Measurements from ENCODE around the gene NUP214.
"Not testable (repeated sequence)": the region's sequence is repeated elsewhere in the genome, so short reads cannot be mapped to it uniquely, and the experiment has no call there.

NUP214 gene

DNA sequence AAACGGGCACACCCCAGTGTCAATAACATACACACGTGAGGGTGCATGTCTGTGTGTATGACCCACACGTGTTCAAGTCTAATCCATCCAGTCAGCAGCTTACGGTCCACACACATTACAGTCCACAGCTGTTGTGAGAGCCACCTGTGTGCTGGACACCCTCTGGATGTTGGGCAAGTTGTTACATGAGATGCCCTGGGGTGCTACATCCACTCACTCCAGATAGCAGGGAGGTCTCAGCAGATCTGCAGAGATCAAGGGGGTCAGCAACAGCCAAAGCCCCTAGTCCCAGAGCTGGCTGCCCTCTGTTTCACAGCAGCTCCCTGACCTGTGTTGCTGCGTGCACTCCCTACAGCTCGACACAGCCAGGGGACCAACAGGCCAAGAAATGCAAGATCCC, 33.4 kb upstream of the NUP214 start:
- H3K4me3 Mint-ChIP-seq, result no peak overlapping the region
- ATAC-seq (ENCODE audit: low read depth) (no peak), DNase-seq (ENCODE audit: low spot score in 2 of 2) (no peak)
- no peaks in the 10 kb centered on the region for H3K9me3 Mint-ChIP-seq
- no peak overlapping the region for H3K27ac Mint-ChIP-seq
- H3K27me3 Mint-ChIP-seq, result peaks cover 17% of the 10 kb centered on the region
- no peaks in the 10 kb centered on the region for H3K36me3 Mint-ChIP-seq
- peaks cover 3% of the 10 kb centered on the region for H3K4me1 Mint-ChIP-seq

- H3K9me3 Mint-ChIP-seq, result no peaks in the 10 kb centered on the region
- H3K27me3 Mint-ChIP-seq, result peaks cover 21% of the 10 kb centered on the region
- H3K36me3 Mint-ChIP-seq, result no peaks in the 10 kb centered on the region
- DNase-seq (ENCODE audit: low spot score in 2 of 2) (no peak), ATAC-seq (ENCODE audit: low read depth) (no peak)
- no peak overlapping the region for H3K4me3 Mint-ChIP-seq
- no peak overlapping the region for H3K27ac Mint-ChIP-seq
- H3K4me1 Mint-ChIP-seq, result peaks cover 7% of the 10 kb centered on the region
Measured at GRCh38 chr9:131092548-131093440, 32.6 kb upstream of the NUP214 start.

GRCh38 chr9:131094015-131094414, 31.4 kb upstream of the NUP214 start:
- Mint-ChIP-seq H3K27me3 (peaks cover 19% of the 10 kb centered on the region), H3K4me1 (peaks cover 7% of the 10 kb centered on the region), H3K4me3 (no peak overlapping the region), H3K27ac (no peak overlapping the region), H3K9me3 (no peaks in the 10 kb centered on the region), H3K36me3 (no peaks in the 10 kb centered on the region)
- ATAC-seq (ENCODE audit: low read depth), result no peak
- DNase-seq (ENCODE audit: low spot score in 2 of 2), result no peak

DNA sequence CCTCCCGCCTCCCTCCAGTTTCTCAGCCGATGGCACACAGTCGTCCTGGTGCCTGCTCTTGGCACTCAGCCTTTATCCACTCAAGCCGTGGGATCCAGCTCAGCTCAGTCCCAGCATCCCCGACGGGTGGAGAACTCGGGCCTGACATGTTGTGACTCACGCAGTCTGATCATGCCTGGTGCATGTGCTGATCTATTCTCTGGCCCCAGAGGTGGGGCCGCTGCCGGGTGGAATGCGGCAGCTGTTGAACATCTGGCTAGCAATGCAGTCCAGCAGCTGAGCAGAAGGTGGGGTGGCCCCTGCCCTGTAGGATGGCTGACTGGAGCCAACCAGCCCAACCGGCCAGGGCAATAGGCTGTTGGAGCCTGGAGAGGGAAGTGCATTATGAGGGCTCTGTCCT, 30.8 kb upstream of the NUP214 start:
- DNase-seq (ENCODE audit: low spot score in 2 of 2) (no peak), ATAC-seq (ENCODE audit: low read depth) (no peak)
- Mint-ChIP-seq H3K27me3 (peaks cover 21% of the 10 kb centered on the region), H3K36me3 (no peaks in the 10 kb centered on the region), H3K9me3 (no peaks in the 10 kb centered on the region), H3K4me3 (no peak overlapping the region), H3K4me1 (peaks cover 7% of the 10 kb centered on the region), H3K27ac (no peak overlapping the region)

DNA sequence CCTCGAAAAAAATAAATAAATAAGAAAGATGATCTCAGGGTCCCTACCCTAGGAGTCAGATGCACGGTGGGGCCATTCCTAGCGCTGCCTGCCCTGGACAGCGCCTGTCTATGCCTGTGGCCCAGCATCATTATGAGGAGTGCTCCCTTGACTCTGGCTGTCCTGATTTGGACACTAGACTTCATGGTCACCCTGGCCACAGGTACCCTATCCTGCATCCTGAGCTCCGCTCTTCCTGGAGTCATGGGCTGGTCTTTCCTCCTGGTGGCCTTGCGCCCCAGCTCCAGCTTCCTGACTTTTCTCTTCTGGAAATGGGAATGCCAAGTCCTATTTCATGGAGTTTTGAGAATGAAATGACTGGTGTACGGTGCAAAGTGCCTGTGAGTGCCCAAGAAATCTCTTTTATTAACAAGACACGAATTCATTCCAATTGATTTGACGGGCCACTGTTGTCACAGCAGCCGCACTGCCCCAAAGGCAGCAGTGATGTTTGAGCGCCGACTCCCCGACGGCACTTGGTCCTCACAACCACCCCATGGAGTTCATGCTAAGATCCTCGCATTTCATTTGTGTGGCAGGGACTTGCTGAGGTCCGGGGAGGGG, 29.6 kb upstream of the NUP214 start:
- peak overlapping the region; percentile 54 for H3K4me3 Mint-ChIP-seq
- H3K9me3 Mint-ChIP-seq, result no peaks in the 10 kb centered on the region
- no peak for DNase-seq (ENCODE audit: low spot score in 2 of 2)
- H3K4me1 Mint-ChIP-seq, result peaks cover 7% of the 10 kb centered on the region
- H3K36me3 Mint-ChIP-seq, result no peaks in the 10 kb centered on the region
- peaks cover 21% of the 10 kb centered on the region for H3K27me3 Mint-ChIP-seq
- ATAC-seq (ENCODE audit: low read depth), result no peak
- H3K27ac Mint-ChIP-seq, result no peak overlapping the region

GRCh38 chr9:131096269-131097125, 28.9 kb upstream of the NUP214 start, which contains the start of gene AIF1L:
Gene AIF1L (plus strand): TSS chr9:131096531. CDS start chr9:131096630, 99 bp downstream.
- H3K9me3 Mint-ChIP-seq, result no peaks in the 10 kb centered on the region
- ATAC-seq (ENCODE audit: low read depth) (peak; percentile 37), DNase-seq (ENCODE audit: low spot score in 2 of 2) (peak in 1 of 2 donors; percentile 22)
- H3K4me1 Mint-ChIP-seq, result peaks cover 7% of the 10 kb centered on the region
- peaks cover 21% of the 10 kb centered on the region for H3K27me3 Mint-ChIP-seq
- H3K27ac Mint-ChIP-seq, result no peak within 1 kb of the TSS
- H3K4me3 Mint-ChIP-seq, result peak within 1 kb of the TSS; percentile 56
- no peaks in the 10 kb centered on the region for H3K36me3 Mint-ChIP-seq

DNA sequence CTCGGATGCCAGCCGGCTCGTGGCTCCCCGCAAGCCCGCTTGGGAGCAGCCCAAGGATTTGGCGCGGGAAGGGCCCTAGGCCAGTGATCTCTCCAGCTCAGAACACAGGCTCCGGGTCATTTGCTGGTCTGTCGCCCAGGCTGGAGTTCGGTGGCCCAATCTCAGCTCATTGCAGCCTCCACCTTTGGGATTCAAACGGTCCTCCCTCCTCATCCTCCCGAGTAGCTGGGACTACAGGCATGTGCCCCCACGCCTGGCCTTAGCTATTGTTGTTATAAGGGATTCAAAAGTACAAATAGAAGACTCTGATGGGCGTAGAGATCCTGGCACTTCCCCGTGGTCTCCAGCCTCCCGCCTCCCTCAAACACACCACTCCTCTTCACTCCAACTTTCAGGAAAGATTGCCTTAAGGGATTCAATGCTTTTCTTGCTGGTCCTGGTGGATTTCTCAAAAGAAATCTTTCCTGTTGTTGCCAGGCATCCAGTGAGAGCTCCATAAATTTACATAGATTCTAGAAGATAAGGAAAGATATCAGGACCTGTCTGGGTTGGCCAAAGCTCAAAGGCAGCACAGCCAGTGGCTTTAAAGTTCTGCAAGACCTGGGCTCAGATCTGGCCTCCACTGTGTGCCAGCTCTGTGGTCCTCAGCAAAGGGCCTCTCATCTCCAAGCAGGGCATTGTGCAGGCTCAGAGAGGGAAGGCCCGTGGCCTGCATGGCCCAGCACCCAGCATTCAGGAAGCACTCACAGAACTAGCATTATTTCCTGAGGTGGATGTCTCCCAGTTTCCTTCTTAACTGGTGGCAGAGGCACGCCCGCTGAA, 28.0 kb upstream of the NUP214 start:
- Mint-ChIP-seq H3K4me3 (peak overlapping the region; percentile 56), H3K27ac (no peak overlapping the region), H3K4me1 (peaks cover 7% of the 10 kb centered on the region), H3K36me3 (no peaks in the 10 kb centered on the region), H3K27me3 (peaks cover 21% of the 10 kb centered on the region), H3K9me3 (no peaks in the 10 kb centered on the region)
- no peak for ATAC-seq (ENCODE audit: low read depth)
- no peak for DNase-seq (ENCODE audit: low spot score in 2 of 2)

- no peak overlapping the region for H3K27ac Mint-ChIP-seq
- peaks cover 7% of the 10 kb centered on the region for H3K4me1 Mint-ChIP-seq
- no peak for ATAC-seq (ENCODE audit: low read depth)
- H3K27me3 Mint-ChIP-seq, result peaks cover 21% of the 10 kb centered on the region
- no peak for DNase-seq (ENCODE audit: low spot score in 2 of 2)
- no peaks in the 10 kb centered on the region for H3K36me3 Mint-ChIP-seq
- no peaks in the 10 kb centered on the region for H3K9me3 Mint-ChIP-seq
- peak overlapping the region; percentile 32 for H3K4me3 Mint-ChIP-seq
Measured at GRCh38 chr9:131097948-131098278, 27.5 kb upstream of the NUP214 start.

DNA sequence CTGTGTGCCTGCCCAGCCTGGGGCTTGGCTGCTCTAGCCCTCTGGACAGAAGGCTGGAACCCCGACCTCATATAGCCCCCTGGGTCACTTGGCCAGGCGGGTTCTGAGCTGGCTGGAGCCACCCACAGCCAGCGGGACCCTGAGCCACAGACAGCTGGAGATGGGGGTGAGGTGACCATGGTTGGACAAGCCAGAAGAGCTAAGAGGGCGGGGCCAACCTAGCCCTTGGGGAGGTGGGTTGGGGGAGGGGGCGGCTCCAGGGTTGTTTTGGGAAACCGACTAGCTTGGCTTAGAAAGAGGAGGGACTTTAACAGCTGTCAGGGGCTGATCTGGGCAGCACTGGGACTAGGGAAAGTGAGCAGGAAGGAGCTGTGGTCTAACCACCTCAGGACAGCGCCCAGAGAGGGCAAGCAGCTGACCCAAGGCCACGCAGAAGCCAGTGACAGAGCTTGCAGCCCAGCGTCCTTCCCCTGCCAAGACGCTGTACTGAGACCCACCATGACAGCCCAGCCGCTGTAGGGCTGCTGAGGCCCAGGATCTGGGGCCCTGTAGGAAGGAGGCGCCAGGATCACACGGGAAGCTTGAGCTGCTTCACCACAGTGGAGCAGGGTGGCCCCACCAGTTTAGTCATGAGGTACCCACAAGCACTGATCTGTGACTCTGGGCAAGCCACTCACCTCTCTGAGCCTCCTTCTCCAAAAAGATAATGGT, 26.8 kb upstream of the NUP214 start:
- no peak for ATAC-seq (ENCODE audit: low read depth)
- no peak overlapping the region for H3K4me3 Mint-ChIP-seq

DNA sequence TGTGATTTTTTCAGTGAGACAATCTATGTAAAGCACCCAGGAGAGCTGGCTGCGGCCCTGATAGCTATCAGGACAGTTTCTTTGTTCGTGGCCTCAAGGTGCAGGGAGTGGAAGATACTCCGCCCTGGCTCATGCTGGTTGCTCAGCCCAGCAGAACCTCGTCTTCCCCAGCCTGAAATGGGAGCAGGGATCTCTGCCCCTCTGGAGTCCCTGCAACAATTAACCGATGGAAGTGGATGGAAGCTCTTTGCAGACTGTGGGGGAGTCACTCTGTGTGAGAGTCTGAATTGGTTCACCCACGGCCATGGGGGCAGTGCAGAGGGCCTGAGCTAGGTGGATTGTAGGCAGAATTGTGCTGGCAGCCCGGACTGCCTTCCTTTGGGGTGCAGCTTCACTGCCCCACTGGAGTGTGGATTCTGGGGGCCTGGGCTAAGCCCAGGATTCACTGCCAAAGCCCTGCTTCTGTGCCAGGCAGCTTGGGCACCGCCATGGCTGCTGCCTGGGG, 26.2 kb upstream of the NUP214 start:
- H3K4me1 Mint-ChIP-seq, result peaks cover 7% of the 10 kb centered on the region
- H3K27me3 Mint-ChIP-seq, result peaks cover 19% of the 10 kb centered on the region
- ATAC-seq (ENCODE audit: low read depth) (no peak), DNase-seq (ENCODE audit: low spot score in 2 of 2) (no peak)
- no peaks in the 10 kb centered on the region for H3K36me3 Mint-ChIP-seq
- H3K27ac Mint-ChIP-seq, result no peak overlapping the region
- no peak overlapping the region for H3K4me3 Mint-ChIP-seq
- H3K9me3 Mint-ChIP-seq, result no peaks in the 10 kb centered on the region

More for the DNA sequence above, 26.8 kb upstream of the NUP214 start:
- no peak for DNase-seq (ENCODE audit: low spot score in 2 of 2)
- peaks cover 7% of the 10 kb centered on the region for H3K4me1 Mint-ChIP-seq
- no peaks in the 10 kb centered on the region for H3K9me3 Mint-ChIP-seq
- H3K36me3 Mint-ChIP-seq, result no peaks in the 10 kb centered on the region
- peaks cover 20% of the 10 kb centered on the region for H3K27me3 Mint-ChIP-seq
- H3K27ac Mint-ChIP-seq, result no peak overlapping the region

- H3K27ac Mint-ChIP-seq; H3K4me1 Mint-ChIP-seq; DNase-seq (ENCODE audit: low spot score in 2 of 2); H3K4me3 Mint-ChIP-seq; ATAC-seq (ENCODE audit: low read depth); H3K9me3 Mint-ChIP-seq; H3K36me3 Mint-ChIP-seq: not testable (repeated sequence)
- peaks cover 17% of the 10 kb centered on the region for H3K27me3 Mint-ChIP-seq
Measured at GRCh38 chr9:131099845-131100244, 25.5 kb upstream of the NUP214 start.

DNA sequence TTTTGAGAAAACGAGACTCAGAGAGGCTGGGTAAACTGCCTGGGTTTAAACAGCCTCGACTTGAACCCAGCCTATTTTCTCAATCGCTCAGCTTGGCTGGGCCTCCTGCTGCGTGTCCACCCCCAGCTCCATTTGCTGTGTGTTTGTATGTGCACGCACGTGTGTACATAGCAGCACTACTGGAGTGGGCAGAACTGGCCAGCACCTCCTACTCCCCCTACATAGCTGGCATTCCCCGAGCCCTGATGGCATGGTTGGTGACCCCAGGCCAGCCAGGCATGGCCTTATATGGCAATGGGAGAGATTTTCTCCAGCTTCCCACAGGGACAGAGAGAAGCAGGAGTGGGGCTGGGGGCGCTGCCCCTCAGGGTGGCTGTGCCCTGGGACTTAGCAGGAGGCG, 24.9 kb upstream of the NUP214 start:
- Mint-ChIP-seq H3K27me3 (peaks cover 13% of the 10 kb centered on the region), H3K9me3 (no peaks in the 10 kb centered on the region), H3K27ac (no peak overlapping the region), H3K36me3 (no peaks in the 10 kb centered on the region), H3K4me1 (peaks cover 7% of the 10 kb centered on the region), H3K4me3 (no peak overlapping the region)
- DNase-seq (ENCODE audit: low spot score in 2 of 2) (no peak), ATAC-seq (ENCODE audit: low read depth) (no peak)
